Kidney (tissue), 14 donors: Measurements from ENCODE around the gene TBL3. TPM values are rescaled to one million over a fixed set of nuclear protein-coding genes. Genes with fewer than 3 reads are reported as not detected.
A peak's percentile ranks its signal among the peaks of the same experiment; 100 is the strongest.

Experiments
- DNase-seq, 5 donors: peaks; one replicate each; pipeline ENCODE4 v3.0.0-alpha.2; 2013 to 2020
- FAIRE-seq: peaks from 2 replicates; lab custom pipeline; 2012; peaks lifted over from hg19 to GRCh38; lab: Jason Lieb, UNC
- H3K27ac ChIP-seq, 2 donors: one replicate each; pipeline ENCODE4 v1.7.0; 2013; ENCODE audit warnings: low read depth in 2 of 2, low read length in 2 of 2, inconsistent platforms in 1 of 2
- H3K27me3 ChIP-seq: one replicate; pipeline ENCODE4 v1.7.1; 2013; ENCODE audit warnings: low read length, inconsistent platforms; ENCODE audit not compliant: control insufficient read depth, insufficient read depth
- H3K36me3 ChIP-seq, 3 donors: one replicate each; pipeline versions ENCODE4 v1.7.0 to v1.7.1; 2013; ENCODE audit warnings: low read length in 3 of 3, control low read depth in 1 of 3, inconsistent platforms in 1 of 3; ENCODE audit not compliant: insufficient read depth in 3 of 3, control insufficient read depth in 2 of 3
- H3K4me1 ChIP-seq, 3 donors: one replicate each; pipeline versions ENCODE4 v1.7.0 to v1.7.1; 2013; ENCODE audit warnings: low read length in 3 of 3, inconsistent platforms in 1 of 3, low read depth in 1 of 3; ENCODE audit not compliant: control insufficient read depth in 2 of 3, insufficient read depth in 2 of 3
- H3K4me3 ChIP-seq, 3 donors: one replicate each; pipeline versions ENCODE4 v1.7.0 to v1.8.1; 2013; ENCODE audit warnings: low read length in 3 of 3, control low read depth in 1 of 3, inconsistent platforms in 1 of 3
- H3K9ac ChIP-seq, 3 donors: one replicate each; pipeline versions ENCODE4 v1.7.0 to v1.7.1; 2013; ENCODE audit warnings: low read length in 3 of 3, control low read depth in 1 of 3, inconsistent platforms in 1 of 3
- H3K9me3 ChIP-seq, 3 donors: one replicate each; pipeline versions ENCODE4 v1.7.0 to v1.7.1; 2013; ENCODE audit warnings: low read length in 3 of 3, control low read depth in 1 of 3, inconsistent platforms in 1 of 3; ENCODE audit not compliant: control insufficient read depth in 2 of 3, insufficient read depth in 1 of 3
- CTCF ChIP-seq: IDR thresholded peaks from 3 replicates; pipeline ENCODE4 v1.5.1; 2012; ENCODE audit warnings: mild to moderate bottlenecking, moderate library complexity, borderline replicate concordance; ENCODE audit not compliant: insufficient read depth; ENCODE audit errors: extremely low read depth
- intact Hi-C: fragments of 100-400 bp; cut with DNase I; formaldehyde crosslinking; loops from one replicate; pipeline ENCODE4 v1.11.1; 2022
- polyA plus RNA-seq: library from polyadenylated mRNA; stranded (reverse); fragments of 350-450 nt; fragmentation: Illumina TruSeq; extraction: RNeasy Lipid Tissue Mini Kit (QIAGEN cat#74804); gene quantifications from one replicate; pipeline ENCODE4 v1.2.3, GENCODE V29; 2014; ENCODE audit warnings: low read depth, low replicate concordance; ENCODE audit not compliant: insufficient read depth
- total RNA-seq: library from RNA; stranded (reverse); fragmentation: NEBNext Ultra II Directional; extraction: Animal tissue kit (Norgen Biotek cat#: 25700); gene quantifications from one replicate; pipeline ENCODE4 v1.2.1, GENCODE V29; 2021
- donor health status: control.
- donor health status: control.
- donor health status: control.
- donor health status: control.
- donor health status: control.
- donor health status: DM: yes; HTN: yes; CAD: no.
- donor health status: Normal renal cell carcinoma (clear cell type).

The TBL3 gene
- total and polyA plus RNA-seq, 2 donors from 2014 or later: 33.3 to 38.5 TPM

- intact Hi-C loops: loop anchor here (10.0 kb wide), 1 partner anchor 117 kb away; the partner anchor contains the start of gene RAB26
- Histone ChIP-seq H3K9me3 (no peaks in the 10 kb centered on the region), H3K4me1 (peaks cover 0 to 38% (median 0%) of the 10 kb centered on the region in 3 donors), H3K4me3 (peak overlapping the region; percentile 64 to 91 (median 82)), H3K27me3 (no peaks in the 10 kb centered on the region), H3K27ac (no peak overlapping the region), H3K9ac (peak overlapping the region in 1 of 3 donors; percentile 34), H3K36me3 (no peaks in the 10 kb centered on the region)
- no peak for TF ChIP-seq CTCF
- FAIRE-seq (no peak), DNase-seq (peak in 1 of 5 donors; percentile 0)
Observed at GRCh38 chr16:2028146-2028545, 56.3 kb downstream of the TBL3 start.

GRCh38 chr16:2028620-2029220 is 56.9 kb downstream of the TBL3 start:
- Histone ChIP-seq H3K4me1 (peaks cover 0 to 34% (median 0%) of the 10 kb centered on the region in 3 donors), H3K27me3 (no peaks in the 10 kb centered on the region), H3K9ac (no peak overlapping the region), H3K9me3 (no peaks in the 10 kb centered on the region), H3K27ac (no peak overlapping the region), H3K36me3 (no peaks in the 10 kb centered on the region), H3K4me3 (peak overlapping the region in 1 of 3 donors; percentile 82)
- intact Hi-C loops: loop anchor here (10.0 kb wide), 1 partner anchor 116 kb away; the partner anchor contains the start of gene RAB26
- no peak for TF ChIP-seq CTCF
- no peak for FAIRE-seq
- peak in 1 of 5 donors; percentile 2 for DNase-seq

GRCh38 chr16:2029350-2029749 is 57.5 kb downstream of the TBL3 start:
- no peaks in the 10 kb centered on the region for H3K36me3 ChIP-seq
- no peaks in the 10 kb centered on the region for H3K27me3 ChIP-seq
- peak overlapping the region in 1 of 3 donors; percentile 82 for H3K4me3 ChIP-seq
- intact Hi-C loops: loop anchor here (10.0 kb wide), 1 partner anchor 115 kb away; the partner anchor contains the start of gene RAB26
- H3K27ac ChIP-seq: no peak overlapping the region
- no peak for TF ChIP-seq CTCF
- no peaks in the 10 kb centered on the region for H3K9me3 ChIP-seq
- no peak for FAIRE-seq
- H3K4me1 ChIP-seq: peaks cover 0 to 27% (median 0%) of the 10 kb centered on the region in 3 donors
- peak in 1 of 5 donors; percentile 82 for DNase-seq
- H3K9ac ChIP-seq: no peak overlapping the region
